MM.1S (cell line): ENCODE results near the gene WDR64.

ENCODE experiments used
- DNase-seq: peaks from one replicate; pipeline ENCODE4 v3.0.0-alpha.2; 2015
- H2AFZ ChIP-seq: fragments of 300-600 bp; sonication (generic); 2 replicates; pipeline ENCODE4 v1.6.0; 2016; ENCODE audit warnings: antibody characterized with exemption, low read length
- H3F3A ChIP-seq: fragments of 300-600 bp; sonication (generic); 2 replicates; pipeline ENCODE4 v1.6.1; 2016; ENCODE audit warnings: mild to moderate bottlenecking, antibody characterized with exemption, low read length, moderate library complexity, mixed read lengths; ENCODE audit not compliant: insufficient read depth
- H3K27ac ChIP-seq: fragments of 300-600 bp; sonication (generic); 2 replicates; pipeline ENCODE4 v1.5.1; 2016; ENCODE audit warnings: mild to moderate bottlenecking, low read length
- H3K27me3 ChIP-seq: fragments of 300-600 bp; sonication (generic); replicated peaks from 2 replicates; pipeline ENCODE4 v1.6.0; 2016; ENCODE audit warnings: low read length; ENCODE audit not compliant: insufficient read depth
- H3K36me3 ChIP-seq: fragments of 300-600 bp; sonication (generic); replicated peaks from 2 replicates; pipeline ENCODE4 v1.6.1; 2016; ENCODE audit warnings: mild to moderate bottlenecking, low read length, mixed read lengths; ENCODE audit not compliant: insufficient read depth
- H3K4me1 ChIP-seq: fragments of 300-600 bp; sonication (generic); 2 replicates; pipeline ENCODE4 v1.6.1; 2016; ENCODE audit warnings: low read length, mixed read lengths
- H3K4me2 ChIP-seq: fragments of 300-600 bp; sonication (generic); 2 replicates; pipeline ENCODE4 v1.6.0; 2016; ENCODE audit warnings: low read depth, low read length
- H3K4me3 ChIP-seq: fragments of 300-600 bp; sonication (generic); 2 replicates; pipeline ENCODE4 v1.5.1; 2016; ENCODE audit warnings: low read length, mixed read lengths
- H3K79me2 ChIP-seq: fragments of 300-600 bp; sonication (generic); 2 replicates; pipeline ENCODE4 v1.6.1; 2016; ENCODE audit warnings: mixed run types, low read length, mixed read lengths
- H3K9ac ChIP-seq: fragments of 300-600 bp; sonication (generic); 2 replicates; pipeline ENCODE4 v1.6.1; 2016; ENCODE audit warnings: low read length, mixed read lengths
- H3K9me2 ChIP-seq: fragments of 300-600 bp; sonication (generic); replicated peaks from 2 replicates; pipeline ENCODE4 v1.6.1; 2016; ENCODE audit warnings: mild to moderate bottlenecking, low read length, mixed read lengths; ENCODE audit not compliant: insufficient read depth
- H3K9me3 ChIP-seq: fragments of 300-600 bp; sonication (generic); replicated peaks from 2 replicates; pipeline ENCODE4 v1.6.1; 2016; ENCODE audit warnings: mild to moderate bottlenecking, low read length, mixed read lengths; ENCODE audit not compliant: insufficient read depth
- H4K20me1 ChIP-seq: fragments of 300-600 bp; sonication (generic); 2 replicates; pipeline ENCODE4 v1.6.1; 2016; ENCODE audit warnings: mild to moderate bottlenecking, low read length, moderate library complexity, mixed read lengths; ENCODE audit not compliant: insufficient read depth
- EZH2 ChIP-seq: fragments of 300-600 bp; sonication (generic); optimal IDR thresholded peaks from 2 replicates; pipeline ENCODE3; 2017; ENCODE audit warnings: low read depth, mild to moderate bottlenecking, antibody characterized with exemption, low read length, mixed read lengths
- EZH2phosphoT487 ChIP-seq: fragments of 300-600 bp; sonication (generic); IDR thresholded peaks from 2 replicates; pipeline ENCODE4 v1.6.1; 2018; ENCODE audit warnings: antibody characterized with exemption, low read length
- TF ChIP-seq, protein P1 (sequence below): fragments of 300-600 bp; sonication (generic); IDR thresholded peaks from 2 replicates; pipeline ENCODE4 v1.5.1; 2016; ENCODE audit warnings: antibody characterized with exemption, low read length, mixed read lengths

Gene WDR64

DNA sequence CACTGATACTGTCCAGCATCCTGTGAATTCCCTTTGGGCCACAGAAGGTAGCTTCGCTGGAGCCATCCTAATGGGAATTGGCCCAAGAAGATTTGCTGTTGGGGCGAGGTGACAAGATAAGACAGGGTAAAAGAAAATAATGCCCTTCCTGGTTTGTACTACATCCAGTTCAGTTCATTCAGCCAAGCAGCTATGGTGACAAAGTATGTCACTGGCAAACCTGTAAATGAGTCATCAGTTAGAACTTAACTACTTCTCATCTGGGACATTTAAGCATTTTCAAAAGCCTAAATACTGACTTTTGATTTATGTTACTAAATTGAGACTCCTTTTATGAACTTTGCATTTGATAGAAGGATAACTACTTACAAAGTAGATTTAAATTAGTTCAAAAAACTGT lies 54.2 kb downstream of the WDR64 start:
- Histone ChIP-seq H3K27ac (no peak overlapping the region), H4K20me1 (no peaks in the 10 kb centered on the region), H3K9me2 (no peaks in the 10 kb centered on the region), H3K4me1 (no peaks in the 10 kb centered on the region), H3K9ac (no peak overlapping the region), H3K79me2 (no peaks in the 10 kb centered on the region), H3K36me3 (no peaks in the 10 kb centered on the region), H3K4me3 (no peak overlapping the region), H3F3A (no peaks in the 10 kb centered on the region), H3K27me3 (no peaks in the 10 kb centered on the region), H2AFZ (no peak overlapping the region), H3K4me2 (no peak overlapping the region), H3K9me3 (no peaks in the 10 kb centered on the region)
- no peak for TF ChIP-seq EZH2
- no peak for TF ChIP-seq EZH2phosphoT487
- DNase-seq = no peak

DNA sequence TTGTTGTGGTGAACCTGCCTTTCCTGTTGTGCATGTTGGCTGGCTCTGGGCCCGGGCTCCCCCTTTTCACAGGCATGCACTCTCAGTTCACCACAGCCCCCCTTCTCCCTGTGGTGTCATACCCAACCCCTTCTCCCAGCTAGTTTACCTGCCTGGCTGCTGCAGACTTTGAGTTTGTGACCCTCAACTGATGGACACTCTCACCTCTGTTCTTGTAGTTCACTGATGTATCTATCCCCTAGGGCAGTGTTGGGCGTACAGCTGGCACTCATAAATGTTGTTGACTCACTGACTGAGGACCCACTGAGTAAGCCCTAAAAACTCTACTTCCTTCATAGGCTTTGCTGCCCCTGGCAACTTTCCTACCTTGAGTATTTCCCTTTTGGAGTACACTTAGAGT lies 54.9 kb downstream of the WDR64 start:
- H3K9ac ChIP-seq = no peak overlapping the region
- H4K20me1 ChIP-seq = no peaks in the 10 kb centered on the region
- no peaks in the 10 kb centered on the region for H3K9me2 ChIP-seq
- H3F3A ChIP-seq = no peaks in the 10 kb centered on the region
- TF ChIP-seq EZH2phosphoT487 (no peak), EZH2 (no peak)
- TF ChIP-seq, protein P1, sequence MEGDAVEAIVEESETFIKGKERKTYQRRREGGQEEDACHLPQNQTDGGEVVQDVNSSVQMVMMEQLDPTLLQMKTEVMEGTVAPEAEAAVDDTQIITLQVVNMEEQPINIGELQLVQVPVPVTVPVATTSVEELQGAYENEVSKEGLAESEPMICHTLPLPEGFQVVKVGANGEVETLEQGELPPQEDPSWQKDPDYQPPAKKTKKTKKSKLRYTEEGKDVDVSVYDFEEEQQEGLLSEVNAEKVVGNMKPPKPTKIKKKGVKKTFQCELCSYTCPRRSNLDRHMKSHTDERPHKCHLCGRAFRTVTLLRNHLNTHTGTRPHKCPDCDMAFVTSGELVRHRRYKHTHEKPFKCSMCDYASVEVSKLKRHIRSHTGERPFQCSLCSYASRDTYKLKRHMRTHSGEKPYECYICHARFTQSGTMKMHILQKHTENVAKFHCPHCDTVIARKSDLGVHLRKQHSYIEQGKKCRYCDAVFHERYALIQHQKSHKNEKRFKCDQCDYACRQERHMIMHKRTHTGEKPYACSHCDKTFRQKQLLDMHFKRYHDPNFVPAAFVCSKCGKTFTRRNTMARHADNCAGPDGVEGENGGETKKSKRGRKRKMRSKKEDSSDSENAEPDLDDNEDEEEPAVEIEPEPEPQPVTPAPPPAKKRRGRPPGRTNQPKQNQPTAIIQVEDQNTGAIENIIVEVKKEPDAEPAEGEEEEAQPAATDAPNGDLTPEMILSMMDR = no peak
- H3K4me1 ChIP-seq = no peaks in the 10 kb centered on the region
- H3K36me3 ChIP-seq = no peaks in the 10 kb centered on the region
- H3K27ac ChIP-seq = no peak overlapping the region
- H3K4me2 ChIP-seq = no peak overlapping the region
- no peak overlapping the region for H2AFZ ChIP-seq
- H3K4me3 ChIP-seq = no peak overlapping the region
- no peaks in the 10 kb centered on the region for H3K79me2 ChIP-seq
- no peaks in the 10 kb centered on the region for H3K27me3 ChIP-seq
- DNase-seq = no peak
- no peaks in the 10 kb centered on the region for H3K9me3 ChIP-seq

DNA sequence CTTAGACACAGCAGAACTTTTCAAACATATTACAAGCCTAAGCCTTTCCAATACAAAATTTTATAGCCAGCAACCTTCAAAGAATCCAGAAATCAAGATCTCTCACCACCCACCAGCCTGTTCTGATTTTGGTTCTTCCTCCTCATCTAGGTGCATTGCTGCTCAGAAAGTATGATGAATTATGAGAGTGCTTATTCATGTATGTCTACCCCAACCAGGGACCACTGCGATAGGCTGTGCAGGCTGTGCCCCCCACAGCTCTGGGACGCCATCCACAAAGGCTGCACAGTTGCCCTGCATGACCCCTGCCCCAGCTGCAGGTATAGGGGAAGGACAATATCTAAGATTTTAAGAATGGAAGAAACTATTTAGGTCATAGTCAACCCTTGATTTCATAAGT lies 55.4 kb downstream of the WDR64 start:
- no peaks in the 10 kb centered on the region for H4K20me1 ChIP-seq
- no peaks in the 10 kb centered on the region for H3K27me3 ChIP-seq
- H3K4me1 ChIP-seq = no peaks in the 10 kb centered on the region
- H3K9ac ChIP-seq = no peak overlapping the region
- H3K9me3 ChIP-seq = no peaks in the 10 kb centered on the region
- H3K27ac ChIP-seq = no peak overlapping the region
- no peak overlapping the region for H3K4me3 ChIP-seq
- H3K36me3 ChIP-seq = no peaks in the 10 kb centered on the region
- no peak for DNase-seq
- no peak overlapping the region for H2AFZ ChIP-seq
- no peak for TF ChIP-seq EZH2phosphoT487
- TF ChIP-seq EZH2 = no peak
- no peaks in the 10 kb centered on the region for H3F3A ChIP-seq
- no peaks in the 10 kb centered on the region for H3K9me2 ChIP-seq
- H3K4me2 ChIP-seq = no peak overlapping the region
- H3K79me2 ChIP-seq = no peaks in the 10 kb centered on the region

DNA sequence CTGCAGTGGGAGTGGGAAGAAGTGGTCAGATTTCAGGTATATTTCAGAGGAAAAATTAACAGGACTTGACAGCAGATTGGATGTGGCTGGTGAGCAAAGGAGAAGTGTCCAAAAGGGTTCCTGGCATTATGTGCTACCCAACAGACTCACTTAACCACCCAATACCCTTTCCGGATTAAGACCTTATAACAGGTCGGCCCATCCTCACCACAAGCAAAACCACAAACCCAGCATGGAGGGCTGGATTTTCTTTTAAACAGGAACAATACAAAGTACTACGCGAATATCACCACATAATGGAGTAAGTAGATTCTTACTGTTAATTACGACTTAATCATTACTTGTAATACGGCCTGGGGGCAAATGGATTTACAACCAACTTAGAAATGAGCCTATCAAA lies 59.2 kb downstream of the WDR64 start:
- no peak overlapping the region for H3K4me3 ChIP-seq
- H4K20me1 ChIP-seq = no peaks in the 10 kb centered on the region
- no peaks in the 10 kb centered on the region for H3K4me1 ChIP-seq
- no peaks in the 10 kb centered on the region for H3K79me2 ChIP-seq
- no peaks in the 10 kb centered on the region for H3K9me3 ChIP-seq
- H2AFZ ChIP-seq = no peak overlapping the region
- H3K27me3 ChIP-seq = no peaks in the 10 kb centered on the region
- no peaks in the 10 kb centered on the region for H3K9me2 ChIP-seq
- no peak for DNase-seq
- no peak overlapping the region for H3K9ac ChIP-seq
- no peak overlapping the region for H3K4me2 ChIP-seq
- no peak overlapping the region for H3K27ac ChIP-seq
- H3F3A ChIP-seq = no peaks in the 10 kb centered on the region
- TF ChIP-seq, protein P1 = no peak
- TF ChIP-seq EZH2phosphoT487 (no peak), EZH2 (no peak)
- no peaks in the 10 kb centered on the region for H3K36me3 ChIP-seq
